Activated CD4-positive, CD25-positive, alpha-beta regulatory T cell treated with anti-CD3 and anti-CD28 coated beads, Interleukin-2, amount 50 U/mL, for 24 hours (primary cell): ENCODE results near the gene ANO4.
"Not testable (repeated sequence)": the region's sequence is repeated elsewhere in the genome, so short reads cannot be mapped to it uniquely, and the experiment has no call there.

ENCODE experiments used
- ATAC-seq, 2 donors: fragments of 150-1000 bp; cut with Tn5 transposase; one replicate each; pipeline ENCODE4 v1.10.0; 2021; ENCODE audit warnings: mild to moderate bottlenecking in 1 of 2, moderate library complexity in 1 of 2

Gene ANO4

GRCh38 chr12:100875771-100876170 is 81.2 kb downstream of the ANO4 start:
- ATAC-seq = no peak

GRCh38 chr12:100877776-100878175 is 83.2 kb downstream of the ANO4 start:
- no peak for ATAC-seq

GRCh38 chr12:100895192-100895591 is 100.6 kb downstream of the ANO4 start:
- no peak for ATAC-seq

- no peak for ATAC-seq
Measured at GRCh38 chr12:100896192-100896591, 101.6 kb downstream of the ANO4 start.

- no peak for ATAC-seq
Measured at GRCh38 chr12:100897240-100897639, 102.7 kb downstream of the ANO4 start.

GRCh38 chr12:100899301-100899700 is 104.7 kb downstream of the ANO4 start:
- no peak for ATAC-seq

- ATAC-seq = no peak
Measured at GRCh38 chr12:100900808-100901207, 106.2 kb downstream of the ANO4 start.

GRCh38 chr12:100901266-100901665 is 106.7 kb downstream of the ANO4 start:
- no peak for ATAC-seq

GRCh38 chr12:100904270-100904669 is 109.7 kb downstream of the ANO4 start:
- no peak for ATAC-seq

GRCh38 chr12:100908501-100908900 is 113.9 kb downstream of the ANO4 start:
- no peak for ATAC-seq

GRCh38 chr12:100913872-100914592 is 119.5 kb downstream of the ANO4 start:
- no peak for ATAC-seq

GRCh38 chr12:100919116-100919515 is 124.5 kb downstream of the ANO4 start:
- ATAC-seq = no peak

GRCh38 chr12:100920493-100920892 is 125.9 kb downstream of the ANO4 start:
- ATAC-seq = no peak

- no peak for ATAC-seq
Measured at GRCh38 chr12:100926669-100927248, 132.2 kb downstream of the ANO4 start.

GRCh38 chr12:100927826-100928225 is 133.2 kb downstream of the ANO4 start:
- ATAC-seq = no peak

GRCh38 chr12:100932571-100932970 is 138.0 kb downstream of the ANO4 start:
- no peak for ATAC-seq

GRCh38 chr12:100933531-100933930 is 139.0 kb downstream of the ANO4 start:
- ATAC-seq = not testable (repeated sequence)

GRCh38 chr12:100935929-100936328 is 141.4 kb downstream of the ANO4 start:
- no peak for ATAC-seq

GRCh38 chr12:100936661-100937060 is 142.1 kb downstream of the ANO4 start:
- ATAC-seq = no peak

GRCh38 chr12:100940503-100940902 is 145.9 kb downstream of the ANO4 start:
- no peak for ATAC-seq

GRCh38 chr12:100942984-100943749 is 148.6 kb downstream of the ANO4 start:
- no peak for ATAC-seq

GRCh38 chr12:100951756-100952155 is 157.2 kb downstream of the ANO4 start:
- no peak for ATAC-seq

- ATAC-seq = no peak
Measured at GRCh38 chr12:100953217-100953616, 158.6 kb downstream of the ANO4 start.

- no peak for ATAC-seq
Measured at GRCh38 chr12:100953677-100954076, 159.1 kb downstream of the ANO4 start.
